GM12892 (cell line): ENCODE measurements around the gene HLX.

Experiments
- POLR2A ChIP-seq: IDR thresholded peaks from 2 replicates; pipeline ENCODE4 v1.6.1; 2011; ENCODE audit warnings: low read depth, low read length, control low read depth
- POLR2AphosphoS5 ChIP-seq: IDR thresholded peaks from 2 replicates; pipeline ENCODE4 v1.6.1; 2011; ENCODE audit warnings: low read depth, low read length, control low read depth
- TAF1 ChIP-seq: IDR thresholded peaks from 2 replicates; pipeline ENCODE4 v1.6.1; 2011; ENCODE audit warnings: low read depth, mild to moderate bottlenecking, control low read depth, low read length, borderline replicate concordance

DNA sequence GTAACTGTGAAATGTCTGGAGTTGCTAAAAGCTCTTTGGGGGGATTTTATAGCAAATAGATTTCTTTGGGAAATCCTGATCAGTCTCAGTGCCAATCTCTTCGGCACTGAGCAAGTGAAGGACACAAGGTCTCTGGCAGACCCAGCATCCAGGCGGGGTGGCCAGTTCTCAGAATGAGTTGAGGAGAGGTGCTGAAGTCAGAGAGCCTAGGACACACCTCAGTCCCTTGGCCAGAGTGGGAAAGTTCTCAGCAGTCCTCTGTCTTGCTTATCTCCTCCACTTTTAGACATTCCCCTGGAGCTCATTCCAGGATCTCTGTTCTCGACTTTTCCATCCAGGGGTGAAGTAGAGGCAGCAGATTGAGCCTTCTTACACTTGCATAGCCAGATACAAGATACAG is 6.7 kb downstream of the HLX start:
- TF ChIP-seq POLR2A: no peak
- TF ChIP-seq POLR2AphosphoS5: no peak
- no peak for TF ChIP-seq TAF1
